Measurements from ENCODE around the gene ROR2.

The ROR2 gene

GRCh38 chr9:91784673-91785446 is 165.2 kb downstream of the ROR2 start:
- FAIRE-seq (no peak), DNase-seq (ENCODE audit: extremely low spot score, insufficient read length, low read depth) (no peak)

- DNase-seq (ENCODE audit: extremely low spot score, insufficient read length, low read depth) (no peak), FAIRE-seq (no peak)
These were observed 166.0 kb downstream of the ROR2 start for GRCh38 chr9:91783876-91784672.

- no peak for DNase-seq (ENCODE audit: extremely low spot score, insufficient read length, low read depth)
- FAIRE-seq, result no peak
These were observed 166.6 kb downstream of the ROR2 start for GRCh38 chr9:91783411-91783810.

GRCh38 chr9:91782708-91783214 is 167.3 kb downstream of the ROR2 start:
- DNase-seq (ENCODE audit: extremely low spot score, insufficient read length, low read depth), result no peak
- no peak for FAIRE-seq

- FAIRE-seq (no peak), DNase-seq (ENCODE audit: extremely low spot score, insufficient read length, low read depth) (no peak)
These were observed 168.1 kb downstream of the ROR2 start for GRCh38 chr9:91781906-91782305.

GRCh38 chr9:91781116-91781515 is 168.9 kb downstream of the ROR2 start:
- FAIRE-seq, result no peak
- DNase-seq (ENCODE audit: extremely low spot score, insufficient read length, low read depth), result no peak

GRCh38 chr9:91778031-91778430 is 172.0 kb downstream of the ROR2 start:
- no peak for FAIRE-seq
- DNase-seq (ENCODE audit: extremely low spot score, insufficient read length, low read depth), result no peak

- FAIRE-seq, result no peak
- no peak for DNase-seq (ENCODE audit: extremely low spot score, insufficient read length, low read depth)
These were observed 172.7 kb downstream of the ROR2 start for GRCh38 chr9:91777292-91777830.

GRCh38 chr9:91776409-91777291 is 173.4 kb downstream of the ROR2 start:
- DNase-seq (ENCODE audit: extremely low spot score, insufficient read length, low read depth), result no peak

GRCh38 chr9:91775708-91776028 is 174.4 kb downstream of the ROR2 start:
- no peak for DNase-seq (ENCODE audit: extremely low spot score, insufficient read length, low read depth)
- FAIRE-seq, result no peak

More at GRCh38 chr9:91776409-91777291, 173.4 kb downstream of the ROR2 start:
- FAIRE-seq, result peak; percentile 45

- FAIRE-seq, result peak; percentile 93
- DNase-seq (ENCODE audit: extremely low spot score, insufficient read length, low read depth), result peak; percentile 55
These were observed 174.9 kb downstream of the ROR2 start for GRCh38 chr9:91775011-91775707.

- DNase-seq (ENCODE audit: extremely low spot score, insufficient read length, low read depth) (no peak), FAIRE-seq (no peak)
These were observed 176.9 kb downstream of the ROR2 start for GRCh38 chr9:91773156-91773555.

GRCh38 chr9:91771864-91772263 is 178.2 kb downstream of the ROR2 start:
- no peak for DNase-seq (ENCODE audit: extremely low spot score, insufficient read length, low read depth)
- FAIRE-seq, result no peak

GRCh38 chr9:91771027-91771426 is 179.0 kb downstream of the ROR2 start:
- DNase-seq (ENCODE audit: extremely low spot score, insufficient read length, low read depth) (no peak), FAIRE-seq (no peak)

- DNase-seq (ENCODE audit: extremely low spot score, insufficient read length, low read depth), result no peak
- no peak for FAIRE-seq
These were observed 179.8 kb downstream of the ROR2 start for GRCh38 chr9:91770229-91770628.

- FAIRE-seq (no peak), DNase-seq (ENCODE audit: extremely low spot score, insufficient read length, low read depth) (no peak)
These were observed 180.8 kb downstream of the ROR2 start for GRCh38 chr9:91768977-91769916.

- FAIRE-seq (no peak), DNase-seq (ENCODE audit: extremely low spot score, insufficient read length, low read depth) (no peak)
These were observed 181.5 kb downstream of the ROR2 start for GRCh38 chr9:91768507-91768906.

- FAIRE-seq (no peak), DNase-seq (ENCODE audit: extremely low spot score, insufficient read length, low read depth) (no peak)
These were observed 183.5 kb downstream of the ROR2 start for GRCh38 chr9:91766315-91767069.
